H1 (cell line): ENCODE results near the gene CEP128. TPM values are rescaled to one million over a fixed set of nuclear protein-coding genes. Genes with fewer than 3 reads are reported as not detected.

Experiments
- CTCF ChIA-PET: fragments of 300-600 bp; sonication (Branson Sonifier 250); formaldehyde crosslinking; loops from one replicate; lab custom pipeline; 2021; ENCODE audit not compliant: partially characterized antibody; lab: Charles Lee
- POLR2A ChIA-PET: fragments of 300-600 bp; sonication (Branson Sonifier 250); formaldehyde crosslinking; loops from one replicate; lab custom pipeline; 2021; ENCODE audit warnings: inconsistent platforms; ENCODE audit not compliant: partially characterized antibody; lab: Charles Lee
- DNase-seq, 2 experiments: peaks; one replicate each; pipeline versions ENCODE4 v3.0.0 to v3.0.0-alpha.2; 2010 to 2022; ENCODE audit warnings: low spot score in 2 of 2, low read depth in 1 of 2, mixed read lengths in 1 of 2
- FAIRE-seq: peaks from 2 replicates; lab custom pipeline; 2011; peaks lifted over from hg19 to GRCh38; lab: Jason Lieb, UNC
- H2AFZ ChIP-seq: 2 replicates; pipeline ENCODE4 v1.8.1; 2012; ENCODE audit warnings: low read length, inconsistent platforms
- H2AK5ac ChIP-seq: 2 replicates; pipeline ENCODE4 v1.6.1; 2013; ENCODE audit warnings: low read depth, low read length
- H2BK120ac ChIP-seq: replicated peaks from 2 replicates; pipeline ENCODE3; 2013; ENCODE audit warnings: low read depth, low read length, inconsistent platforms
- H2BK12ac ChIP-seq: 2 replicates; pipeline ENCODE4 v1.6.1; 2013; ENCODE audit warnings: low read depth, low read length
- H2BK15ac ChIP-seq: 2 replicates; pipeline ENCODE4 v1.6.1; 2013; ENCODE audit warnings: low read length
- H2BK20ac ChIP-seq: 2 replicates; pipeline ENCODE4 v1.6.1; 2013; ENCODE audit warnings: low read length
- H2BK5ac ChIP-seq: 2 replicates; pipeline ENCODE4 v1.6.1; 2013; ENCODE audit warnings: low read depth, low read length
- H3K14ac ChIP-seq: 2 replicates; pipeline ENCODE4 v1.6.1; 2013; ENCODE audit warnings: inconsistent platforms; ENCODE audit not compliant: insufficient read length
- H3K18ac ChIP-seq: 2 replicates; pipeline ENCODE4 v1.6.1; 2013; ENCODE audit warnings: low read length; ENCODE audit errors: extremely low read depth
- H3K23ac ChIP-seq: 2 replicates; pipeline ENCODE4 v1.6.1; 2013; ENCODE audit warnings: inconsistent platforms; ENCODE audit not compliant: insufficient read length
- H3K23me2 ChIP-seq: 2 replicates; pipeline ENCODE4 v1.6.1; 2013; ENCODE audit warnings: low read depth, low read length
- H3K27ac ChIP-seq: 2 replicates; pipeline ENCODE4 v1.6.1; 2011; ENCODE audit warnings: low read depth, low read length, inconsistent platforms
- H3K27me3 ChIP-seq, 4 experiments: replicated peaks in 1 of 4; 1 replicate in 1 of 4; 2 replicates in 3 of 4; pipeline versions ENCODE4 v1.6.1 to v1.8.1; 2011 to 2013; ENCODE audit warnings: low read length in 3 of 4, mild to moderate bottlenecking in 3 of 4, inconsistent platforms in 2 of 4, mixed read lengths in 2 of 4, moderate library complexity in 1 of 4; ENCODE audit not compliant: control insufficient read depth in 3 of 4, insufficient read depth in 3 of 4; ENCODE audit errors: extremely low read depth in 1 of 4
- H3K36me3 ChIP-seq, 4 experiments: 2 replicates each; pipeline versions ENCODE4 v1.6.1 to v1.8.1; 2011 to 2013; ENCODE audit warnings: mild to moderate bottlenecking in 4 of 4, low read length in 3 of 4, moderate library complexity in 2 of 4, control low read depth in 1 of 4, inconsistent platforms in 1 of 4; ENCODE audit not compliant: insufficient read depth in 4 of 4, control insufficient read depth in 2 of 4
- H3K4ac ChIP-seq: replicated peaks from 2 replicates; pipeline ENCODE3; 2013; ENCODE audit warnings: low read length, low read depth, mixed read lengths, inconsistent platforms; ENCODE audit not compliant: insufficient read length
- H3K4me1 ChIP-seq, 4 experiments: replicated peaks in 1 of 4; 1 replicate in 1 of 4; 2 replicates in 3 of 4; pipeline versions ENCODE4 v1.6.1 to v1.8.1; 2011 to 2013; ENCODE audit warnings: low read length in 3 of 4, inconsistent platforms in 2 of 4, mixed read lengths in 1 of 4; ENCODE audit not compliant: insufficient read depth in 4 of 4, control insufficient read depth in 3 of 4
- H3K4me2 ChIP-seq, 2 experiments: 2 replicates each; pipeline versions ENCODE4 v1.6.1 to v1.8.1; 2011 to 2013; ENCODE audit warnings: low read depth in 2 of 2, low read length in 2 of 2, control low read depth in 1 of 2, inconsistent platforms in 1 of 2, mild to moderate bottlenecking in 1 of 2; ENCODE audit not compliant: insufficient read depth in 1 of 2
- H3K4me3 ChIP-seq, 4 experiments: fragments of 200-600, 300-600 bp in 1 of 4; sonication (generic), shearing (Covaris generic), sonication (Bioruptor Twin) in 1 of 4; 2 replicates each; pipeline versions ENCODE4 v1.5.1 to v1.8.1; 2011 to 2016; ENCODE audit warnings: low read length in 4 of 4, low read depth in 3 of 4, control low read depth in 2 of 4, inconsistent platforms in 2 of 4, mild to moderate bottlenecking in 2 of 4, mixed read lengths in 1 of 4, moderate library complexity in 1 of 4; ENCODE audit not compliant: insufficient read depth in 2 of 4; ENCODE audit errors: extremely low read depth in 1 of 4
- H3K56ac ChIP-seq: replicated peaks from 2 replicates; pipeline ENCODE3; 2013; ENCODE audit warnings: low read depth, mild to moderate bottlenecking, mixed read lengths, low read length, inconsistent platforms; ENCODE audit not compliant: insufficient read length
- H3K79me1 ChIP-seq: 2 replicates; pipeline ENCODE4 v1.6.1; 2013; ENCODE audit warnings: low read depth, low read length, control low read depth
- H3K79me2 ChIP-seq, 2 experiments: 2 replicates each; pipeline versions ENCODE4 v1.6.1 to v1.8.1; 2012 to 2013; ENCODE audit warnings: low read length in 2 of 2, mild to moderate bottlenecking in 2 of 2, inconsistent platforms in 1 of 2; ENCODE audit not compliant: insufficient read depth in 2 of 2, control insufficient read depth in 1 of 2
- H3K9ac ChIP-seq, 4 experiments: replicated peaks in 1 of 4; 1 replicate in 1 of 4; 2 replicates in 3 of 4; pipeline versions ENCODE4 v1.6.1 to v1.8.1; 2011 to 2013; ENCODE audit warnings: low read depth in 3 of 4, low read length in 3 of 4, control low read depth in 2 of 4, mild to moderate bottlenecking in 2 of 4, moderate library complexity in 2 of 4, inconsistent platforms in 1 of 4; ENCODE audit errors: extremely low read depth in 1 of 4
- H3K9me3 ChIP-seq, 2 experiments: 2 replicates each; pipeline versions ENCODE4 v1.6.1 to v1.8.1; 2012 to 2013; ENCODE audit warnings: mild to moderate bottlenecking in 2 of 2, moderate library complexity in 2 of 2, control low read depth in 1 of 2, inconsistent platforms in 1 of 2, low read depth in 1 of 2, low read length in 1 of 2, mixed read lengths in 1 of 2; ENCODE audit not compliant: insufficient read depth in 2 of 2
- H4K20me1 ChIP-seq, 2 experiments: replicated peaks in 1 of 2; 2 replicates each; pipeline versions ENCODE3 to v1.8.1; 2011 to 2013; ENCODE audit warnings: inconsistent platforms in 2 of 2, low read length in 2 of 2, mild to moderate bottlenecking in 1 of 2; ENCODE audit not compliant: insufficient read depth in 2 of 2, control insufficient read depth in 1 of 2
- H4K5ac ChIP-seq: 2 replicates; pipeline ENCODE4 v1.6.1; 2013; ENCODE audit warnings: low read length, low read depth, mixed read lengths, inconsistent platforms; ENCODE audit not compliant: insufficient read length
- H4K8ac ChIP-seq: 2 replicates; pipeline ENCODE4 v1.8.0; 2013; ENCODE audit warnings: mild to moderate bottlenecking, moderate library complexity, low read length, inconsistent platforms; ENCODE audit not compliant: insufficient read depth; ENCODE audit errors: extremely low read depth
- H4K91ac ChIP-seq: replicated peaks from 2 replicates; pipeline ENCODE3; 2013; ENCODE audit warnings: low read length, mixed read lengths, inconsistent platforms; ENCODE audit not compliant: insufficient read length
- KDM4A ChIP-seq: IDR thresholded peaks from one replicate; pipeline ENCODE4 v1.7.1; 2012; ENCODE audit warnings: low read depth, mild to moderate bottlenecking, moderate library complexity, low read length, inconsistent platforms; ENCODE audit not compliant: severe bottlenecking
- MAFK ChIP-seq: IDR thresholded peaks from 2 replicates; pipeline ENCODE4 v1.6.1; 2012; ENCODE audit warnings: low read depth, mild to moderate bottlenecking, improper control_type of control experiment, low read length
- POU5F1 ChIP-seq: IDR thresholded peaks from 2 replicates; pipeline ENCODE4 v1.6.1; 2011; ENCODE audit warnings: low read depth, mild to moderate bottlenecking, low read length, moderate library complexity
- WGBS, 2 experiments: shearing (Covaris generic) in 1 of 2; methylation state at CpG; one replicate each; pipeline versions ENCODE4 v1.1.6 to v1.1.7; 2013 to 2015; ENCODE audit warnings: low lambda C conversion rate in 2 of 2, mixed read lengths in 2 of 2, inconsistent platforms in 1 of 2, low coverage in 1 of 2, missing lambda C conversion rate in 1 of 2; ENCODE audit not compliant: insufficient replicate concordance in 2 of 2, insufficient coverage in 1 of 2, insufficient read length in 1 of 2; ENCODE audit errors: extremely low coverage in 1 of 2, missing lambda C conversion rate in 1 of 2; 5-methylcytosine and 5-hydroxymethylcytosine counted together
- polyA plus RNA-seq, 7 experiments: library from polyadenylated mRNA; depleted of rRNA in 3 of 7; stranded (reverse) in 5 of 7; unstranded in 2 of 7; fragments of >200 nt in 5 of 7; fragments of 200-250 nt in 2 of 7; gene quantifications; 1 replicate in 5 of 7; 2 replicates in 1 of 7; 4 replicates in 1 of 7; pipeline versions ENCODE4 v1.2.1 to v1.2.3, GENCODE V29; 2011 to 2013; ENCODE audit warnings: missing spikeins in 2 of 7, mixed read lengths in 2 of 7
- total RNA-seq: library from RNA; stranded (reverse); fragmentation: NEBNext Ultra II Directional; extraction: Animal tissue kit (Norgen Biotek cat#: 25700); gene quantifications from 2 replicates; pipeline ENCODE4 v1.2.1, GENCODE V29; 2021

CEP128 gene
- total and polyA plus RNA-seq, 2 of the 8 experiments (the other 6 are each of a cell fraction or from before 2014, with no cell fraction given) = 1.9 to 17.0 TPM

GRCh38 chr14:80772504-80772903 lies 169.0 kb downstream of the CEP128 start:
- FAIRE-seq = no peak
- Histone ChIP-seq H3K23ac (no peak overlapping the region), H3K79me2 (no peaks in the 10 kb centered on the region), H2AFZ (no peak overlapping the region), H3K27ac (no peak overlapping the region), H3K4me2 (no peak overlapping the region), H2AK5ac (no peak overlapping the region), H3K9me3 (no peaks in the 10 kb centered on the region), H4K8ac (no peak overlapping the region), H3K4me3 (no peak overlapping the region), H4K20me1 (no peaks in the 10 kb centered on the region), H3K4ac (no peak overlapping the region), H2BK5ac (no peak overlapping the region), H3K9ac (no peak overlapping the region), H4K5ac (no peak overlapping the region), H2BK15ac (no peak overlapping the region), H3K56ac (no peak overlapping the region), H3K27me3 (no peaks in the 10 kb centered on the region), H4K91ac (no peak overlapping the region), H3K79me1 (no peaks in the 10 kb centered on the region), H3K23me2 (no peaks in the 10 kb centered on the region), H2BK20ac (no peak overlapping the region), H3K14ac (no peak overlapping the region), H2BK120ac (no peak overlapping the region), H3K4me1 (no peaks in the 10 kb centered on the region), H2BK12ac (no peak overlapping the region), H3K36me3 (no peaks in the 10 kb centered on the region), H3K18ac (no peak overlapping the region)
- no peak for DNase-seq
- TF ChIP-seq KDM4A (no peak), MAFK (no peak), POU5F1 (no peak)
- CTCF ChIA-PET = interaction anchor here (1.6 kb wide), 1 partner anchor 14 kb away, joined by 3 read pairs; no protein-coding TSS in a partner anchor
- POLR2A ChIA-PET = no interaction called here
- 89% methylated on average over 5 of the region's 5 CpGs; no CpG with 5 or more reads in 1 of the 2 experiments for WGBS, 2 experiments
